ENCODE data around the gene NTM.

The NTM gene

DNA sequence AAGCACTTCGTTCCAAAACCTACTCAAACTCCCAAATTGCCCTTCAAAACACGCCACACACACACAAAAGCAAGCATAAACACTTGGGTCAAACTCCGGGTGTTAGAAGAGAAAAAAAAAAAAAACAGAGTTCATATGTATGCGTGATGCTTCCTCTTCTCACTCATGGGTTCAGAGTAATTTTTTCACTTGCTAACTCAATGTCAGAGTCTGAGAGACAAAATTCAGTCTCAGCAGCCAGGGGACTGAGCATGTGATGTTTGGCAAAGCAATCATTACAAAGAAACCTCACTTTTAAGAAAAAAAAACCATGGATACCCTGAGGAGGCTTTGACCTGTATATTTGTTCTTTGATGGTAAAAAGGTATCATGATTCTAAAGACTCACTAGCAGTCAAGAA, 461.7 kb downstream of the NTM start:
- DNase-seq (ENCODE audit: low spot score) = no peak
- TF ChIP-seq, protein P1, sequence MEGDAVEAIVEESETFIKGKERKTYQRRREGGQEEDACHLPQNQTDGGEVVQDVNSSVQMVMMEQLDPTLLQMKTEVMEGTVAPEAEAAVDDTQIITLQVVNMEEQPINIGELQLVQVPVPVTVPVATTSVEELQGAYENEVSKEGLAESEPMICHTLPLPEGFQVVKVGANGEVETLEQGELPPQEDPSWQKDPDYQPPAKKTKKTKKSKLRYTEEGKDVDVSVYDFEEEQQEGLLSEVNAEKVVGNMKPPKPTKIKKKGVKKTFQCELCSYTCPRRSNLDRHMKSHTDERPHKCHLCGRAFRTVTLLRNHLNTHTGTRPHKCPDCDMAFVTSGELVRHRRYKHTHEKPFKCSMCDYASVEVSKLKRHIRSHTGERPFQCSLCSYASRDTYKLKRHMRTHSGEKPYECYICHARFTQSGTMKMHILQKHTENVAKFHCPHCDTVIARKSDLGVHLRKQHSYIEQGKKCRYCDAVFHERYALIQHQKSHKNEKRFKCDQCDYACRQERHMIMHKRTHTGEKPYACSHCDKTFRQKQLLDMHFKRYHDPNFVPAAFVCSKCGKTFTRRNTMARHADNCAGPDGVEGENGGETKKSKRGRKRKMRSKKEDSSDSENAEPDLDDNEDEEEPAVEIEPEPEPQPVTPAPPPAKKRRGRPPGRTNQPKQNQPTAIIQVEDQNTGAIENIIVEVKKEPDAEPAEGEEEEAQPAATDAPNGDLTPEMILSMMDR (IDR thresholded peaks at IDR 0.05; ENCODE audit: extremely low read depth, missing control alignments) = no peak

DNA sequence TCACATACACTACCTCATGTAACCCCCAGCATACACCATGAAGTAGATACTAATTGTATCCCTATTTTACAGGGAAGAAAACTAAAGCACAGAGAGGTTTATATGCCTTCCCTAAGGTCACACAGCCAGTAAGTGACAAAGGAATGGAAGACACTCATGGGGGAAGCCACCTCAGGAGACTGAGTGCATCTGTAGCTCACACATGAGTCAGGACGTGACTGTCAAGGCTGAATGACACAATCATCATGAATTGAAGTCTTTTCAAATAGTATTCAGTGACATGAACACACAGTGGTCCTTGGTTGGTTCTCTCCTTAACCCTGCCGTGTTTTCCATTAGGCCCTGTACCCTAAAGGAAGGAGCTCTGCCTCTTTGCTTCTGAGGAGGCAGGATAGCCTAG, 463.0 kb downstream of the NTM start:
- TF ChIP-seq, protein P1 (IDR thresholded peaks at IDR 0.05; ENCODE audit: extremely low read depth, missing control alignments) = no peak
- no peak for DNase-seq (ENCODE audit: low spot score)

DNA sequence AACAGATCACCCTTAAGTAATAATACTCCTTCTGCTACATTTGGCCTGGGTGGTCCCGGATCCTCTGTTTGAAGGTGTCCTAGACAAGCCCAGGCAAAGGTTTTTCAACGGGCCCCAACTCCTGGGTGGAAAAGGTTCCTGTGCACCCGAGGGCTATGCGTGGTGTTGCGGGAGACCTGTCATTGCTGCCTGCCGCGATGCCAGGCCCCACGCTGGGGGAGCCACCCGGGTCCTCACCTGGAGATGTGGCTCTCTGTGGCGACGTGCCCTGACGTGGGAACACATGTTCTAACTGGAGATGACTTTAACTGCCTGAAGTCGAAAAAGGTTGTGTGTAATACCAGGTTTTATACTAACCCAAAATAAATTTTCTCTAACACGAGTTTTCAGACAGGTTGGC, 467.1 kb downstream of the NTM start:
- TF ChIP-seq, protein P1 (IDR thresholded peaks at IDR 0.05; ENCODE audit: extremely low read depth, missing control alignments) = no peak
- no peak for DNase-seq (ENCODE audit: low spot score)

DNA sequence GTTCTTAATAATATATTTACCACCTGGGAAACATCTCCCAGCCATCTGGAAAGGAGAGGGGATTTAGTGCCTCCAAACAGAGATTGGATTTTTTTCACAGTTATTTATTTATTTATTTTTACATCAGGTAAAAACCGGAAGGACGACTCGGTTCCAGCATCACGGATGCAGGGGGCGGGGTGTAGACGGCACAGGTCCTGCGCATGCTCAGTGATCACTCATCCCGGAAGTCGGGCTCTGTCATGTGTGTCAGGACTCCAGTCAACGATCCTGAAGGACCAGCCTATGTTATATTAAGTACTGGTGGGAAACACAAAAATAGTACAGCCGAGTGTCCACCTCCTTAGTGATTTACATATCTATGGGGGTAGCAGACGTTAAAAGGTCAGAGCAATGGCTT, 467.6 kb downstream of the NTM start:
- DNase-seq (ENCODE audit: low spot score) = no peak
- TF ChIP-seq, protein P1 (IDR thresholded peaks at IDR 0.05; ENCODE audit: extremely low read depth, missing control alignments) = no peak

DNA sequence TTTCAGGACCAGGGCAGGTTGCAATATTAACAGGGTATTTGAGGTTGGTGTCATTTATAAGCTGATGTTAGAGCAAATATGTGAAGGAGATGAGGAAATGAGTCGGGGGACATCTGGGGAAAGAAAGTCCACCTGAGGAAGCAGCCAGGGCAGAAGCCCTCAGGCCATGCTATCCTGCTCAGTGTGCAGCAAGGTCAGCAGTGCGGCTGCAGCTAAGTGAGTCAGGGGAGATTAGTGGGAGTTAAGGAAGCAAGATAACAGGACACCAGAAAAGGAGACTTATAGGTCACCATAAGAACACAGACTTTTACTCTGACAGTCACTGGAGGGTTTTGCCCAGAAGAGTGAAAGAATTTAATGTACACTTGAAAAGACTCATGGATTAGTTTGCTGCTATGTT, 468.9 kb downstream of the NTM start:
- TF ChIP-seq, protein P1 (IDR thresholded peaks at IDR 0.05; ENCODE audit: extremely low read depth, missing control alignments) = no peak
- no peak for DNase-seq (ENCODE audit: low spot score)

DNA sequence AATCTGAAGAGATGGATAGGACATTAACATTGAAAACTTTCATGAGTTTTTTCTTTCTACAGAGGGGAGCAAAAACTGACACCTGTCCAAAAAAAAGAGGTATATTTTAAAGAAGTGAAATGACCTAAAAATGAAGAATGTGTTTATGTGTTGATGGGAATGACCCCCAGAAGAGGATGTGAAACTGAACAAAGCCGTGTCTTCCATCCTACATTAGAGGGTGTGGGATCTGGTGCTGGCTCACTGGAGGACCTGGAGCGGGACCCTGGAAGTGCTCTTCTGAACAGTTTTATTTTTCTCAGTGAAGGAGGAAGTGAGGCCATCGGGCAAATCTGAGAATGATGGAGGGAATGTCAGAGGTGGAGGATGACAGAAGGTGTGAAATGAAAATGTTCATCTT, 470.1 kb downstream of the NTM start:
- DNase-seq (ENCODE audit: low spot score) = no peak
- TF ChIP-seq, protein P1 (IDR thresholded peaks at IDR 0.05; ENCODE audit: extremely low read depth, missing control alignments) = no peak

DNA sequence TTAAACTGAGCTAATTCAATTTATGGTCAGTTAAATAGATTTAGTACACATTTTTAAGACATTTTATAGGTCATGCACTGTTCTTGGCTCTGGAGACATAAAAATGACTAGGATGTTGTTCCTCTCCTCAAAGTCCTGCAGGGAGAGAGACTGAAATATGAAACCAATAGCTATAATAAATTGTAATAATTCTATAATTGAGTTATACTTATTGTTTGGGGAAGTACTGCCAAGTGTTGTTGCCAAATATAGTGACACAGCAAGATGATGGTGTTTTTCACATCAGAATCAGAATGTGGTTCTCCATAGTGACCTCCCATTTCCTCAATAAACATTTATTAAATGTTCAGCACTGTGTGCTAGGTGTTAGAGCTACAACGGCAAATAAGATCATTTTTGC, 470.6 kb downstream of the NTM start:
- no peak for DNase-seq (ENCODE audit: low spot score)
- TF ChIP-seq, protein P1 (IDR thresholded peaks at IDR 0.05; ENCODE audit: extremely low read depth, missing control alignments) = no peak
